GM19452 (cell line): Measurements from ENCODE around the gene LCA5L.

Experiments used
- ATAC-seq: cut with Tn5 transposase; IDR thresholded peaks from one replicate; pipeline ENCODE4 v1.9.1; 2021; ENCODE audit not compliant: unreplicated experiment

LCA5L gene

DNA sequence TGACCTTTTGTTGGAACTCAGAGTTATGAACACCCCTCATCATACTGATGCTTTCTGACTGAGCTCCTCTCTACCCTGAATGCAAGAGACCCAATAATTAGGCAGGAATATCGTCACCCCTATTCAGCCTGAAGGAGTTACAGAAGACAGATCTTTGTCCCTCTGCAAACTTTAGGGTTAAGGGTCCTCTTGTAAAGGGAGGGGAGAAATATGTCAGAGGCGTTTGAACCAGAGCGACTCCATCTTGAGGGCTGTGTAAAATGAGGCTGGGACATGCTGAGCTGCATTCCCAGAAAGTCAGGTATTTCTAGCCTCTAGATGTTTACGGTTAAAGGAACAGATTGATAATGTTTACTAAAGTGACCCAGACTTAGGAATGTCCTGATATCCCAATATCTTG, 86.2 kb downstream of the LCA5L start:
- no peak for ATAC-seq
